IgD-negative memory B cell (primary cell): ENCODE measurements around the gene STT3B. TPM values are rescaled to one million over a fixed set of nuclear protein-coding genes. Genes with fewer than 3 reads are reported as not detected.
A peak's percentile ranks its signal among the peaks of the same experiment; 100 is the strongest.

Source experiments
- H3K27ac Mint-ChIP-seq, 3 donors: one replicate each; pipeline ENCODE4 v1.8.0; 2020 to 2022; ENCODE audit warnings: mild to moderate bottlenecking in 3 of 3, mixed read lengths in 3 of 3, moderate library complexity in 1 of 3
- H3K27me3 Mint-ChIP-seq: one replicate; pipeline ENCODE4 v1.8.0; 2021; ENCODE audit warnings: mixed read lengths
- H3K36me3 Mint-ChIP-seq: one replicate; pipeline ENCODE4 v1.8.0; 2020; ENCODE audit warnings: mild to moderate bottlenecking, mixed read lengths
- H3K4me1 Mint-ChIP-seq, 3 donors: one replicate each; pipeline ENCODE4 v1.8.0; 2020 to 2022; ENCODE audit warnings: mixed read lengths in 3 of 3, mild to moderate bottlenecking in 1 of 3
- H3K4me3 Mint-ChIP-seq, 4 donors: one replicate each; pipeline ENCODE4 v1.8.0; 2020 to 2022; ENCODE audit warnings: mild to moderate bottlenecking in 4 of 4, mixed read lengths in 4 of 4, moderate library complexity in 3 of 4
- H3K9me3 Mint-ChIP-seq, 3 donors: one replicate each; pipeline ENCODE4 v1.8.0; 2020 to 2021; ENCODE audit warnings: mixed read lengths in 3 of 3, mild to moderate bottlenecking in 1 of 3
- polyA plus RNA-seq: library from polyadenylated mRNA; unstranded; fragments of 300-500 nt; fragmentation: Illumina TruSeq; gene quantifications from one replicate; pipeline ENCODE4 v1.2.3, GENCODE V29; 2021

STT3B gene
- polyA plus RNA-seq, 1 donor from 2014 or later: 52.8 TPM

- no peak overlapping the region for H3K4me3 Mint-ChIP-seq
- peaks cover 3% of the 10 kb centered on the region for H3K36me3 Mint-ChIP-seq
- peaks cover 0 to 6% (median 0%) of the 10 kb centered on the region in 3 donors for H3K9me3 Mint-ChIP-seq
- H3K4me1 Mint-ChIP-seq: peaks cover 23 to 60% (median 37%) of the 10 kb centered on the region in 3 donors
- H3K27ac Mint-ChIP-seq: no peak overlapping the region
- H3K27me3 Mint-ChIP-seq: no peaks in the 10 kb centered on the region
Observed at GRCh38 chr3:31552103-31552502, 19.4 kb downstream of the STT3B start.

GRCh38 chr3:31553258-31553657 is 20.5 kb downstream of the STT3B start:
- Mint-ChIP-seq H3K27me3 (no peaks in the 10 kb centered on the region), H3K27ac (no peak overlapping the region), H3K4me1 (peaks cover 20 to 53% (median 44%) of the 10 kb centered on the region in 3 donors), H3K4me3 (no peak overlapping the region), H3K36me3 (peaks cover 3% of the 10 kb centered on the region), H3K9me3 (peaks cover 0 to 9% (median 0%) of the 10 kb centered on the region in 3 donors)

- H3K4me1 Mint-ChIP-seq: peaks cover 30 to 54% (median 52%) of the 10 kb centered on the region in 3 donors
- peaks cover 5 to 10% (median 9%) of the 10 kb centered on the region in 3 donors for H3K9me3 Mint-ChIP-seq
- peaks cover 5% of the 10 kb centered on the region for H3K36me3 Mint-ChIP-seq
- H3K27ac Mint-ChIP-seq: no peak overlapping the region
- no peaks in the 10 kb centered on the region for H3K27me3 Mint-ChIP-seq
- no peak overlapping the region for H3K4me3 Mint-ChIP-seq
Observed at GRCh38 chr3:31555204-31555603, 22.5 kb downstream of the STT3B start.

- H3K36me3 Mint-ChIP-seq: peaks cover 10% of the 10 kb centered on the region
- no peaks in the 10 kb centered on the region for H3K27me3 Mint-ChIP-seq
- peaks cover 38 to 59% (median 52%) of the 10 kb centered on the region in 3 donors for H3K4me1 Mint-ChIP-seq
- peaks cover 5 to 15% (median 13%) of the 10 kb centered on the region in 3 donors for H3K9me3 Mint-ChIP-seq
- H3K4me3 Mint-ChIP-seq: peak overlapping the region in 2 of 4 donors; percentile 29 to 47
- no peak overlapping the region for H3K27ac Mint-ChIP-seq
Observed at GRCh38 chr3:31559872-31560534, 27.3 kb downstream of the STT3B start.

GRCh38 chr3:31561891-31562290 is 29.2 kb downstream of the STT3B start:
- Mint-ChIP-seq H3K4me3 (peak overlapping the region in 2 of 4 donors; percentile 31 to 37), H3K9me3 (peaks cover 5 to 13% (median 10%) of the 10 kb centered on the region in 3 donors), H3K27ac (no peak overlapping the region), H3K4me1 (peaks cover 39 to 65% (median 55%) of the 10 kb centered on the region in 3 donors), H3K27me3 (no peaks in the 10 kb centered on the region), H3K36me3 (peaks cover 8% of the 10 kb centered on the region)

GRCh38 chr3:31562525-31562924 is 29.8 kb downstream of the STT3B start:
- peaks cover 8% of the 10 kb centered on the region for H3K36me3 Mint-ChIP-seq
- H3K4me1 Mint-ChIP-seq: peaks cover 43 to 65% (median 55%) of the 10 kb centered on the region in 3 donors
- peaks cover 5 to 13% (median 6%) of the 10 kb centered on the region in 3 donors for H3K9me3 Mint-ChIP-seq
- no peaks in the 10 kb centered on the region for H3K27me3 Mint-ChIP-seq
- peak overlapping the region in 1 of 4 donors; percentile 31 for H3K4me3 Mint-ChIP-seq
- H3K27ac Mint-ChIP-seq: peak overlapping the region in 1 of 3 donors; percentile 1

- H3K27ac Mint-ChIP-seq: no peak overlapping the region
- peaks cover 6% of the 10 kb centered on the region for H3K36me3 Mint-ChIP-seq
- no peaks in the 10 kb centered on the region for H3K27me3 Mint-ChIP-seq
- no peak overlapping the region for H3K4me3 Mint-ChIP-seq
- peaks cover 0 to 4% (median 3%) of the 10 kb centered on the region in 3 donors for H3K9me3 Mint-ChIP-seq
- peaks cover 43 to 72% (median 61%) of the 10 kb centered on the region in 3 donors for H3K4me1 Mint-ChIP-seq
Observed at GRCh38 chr3:31565288-31565687, 32.6 kb downstream of the STT3B start.

- Mint-ChIP-seq H3K36me3 (peaks cover 4% of the 10 kb centered on the region), H3K4me3 (peak overlapping the region in 1 of 4 donors; percentile 6), H3K27ac (peak overlapping the region in 1 of 3 donors; percentile 29)
Observed at GRCh38 chr3:31567036-31567435, 34.3 kb downstream of the STT3B start.

GRCh38 chr3:31568649-31569048 is 35.9 kb downstream of the STT3B start:
- Mint-ChIP-seq H3K4me3 (no peak overlapping the region), H3K4me1 (peaks cover 37 to 63% (median 55%) of the 10 kb centered on the region in 3 donors)

More at GRCh38 chr3:31567036-31567435, 34.3 kb downstream of the STT3B start:
- H3K9me3 Mint-ChIP-seq: no peaks in the 10 kb centered on the region
- H3K4me1 Mint-ChIP-seq: peaks cover 47 to 76% (median 67%) of the 10 kb centered on the region in 3 donors
- no peaks in the 10 kb centered on the region for H3K27me3 Mint-ChIP-seq

GRCh38 chr3:31571325-31571724 is 38.6 kb downstream of the STT3B start:
- Mint-ChIP-seq H3K9me3 (no peaks in the 10 kb centered on the region), H3K27me3 (no peaks in the 10 kb centered on the region), H3K36me3 (peaks cover 1% of the 10 kb centered on the region), H3K27ac (no peak overlapping the region), H3K4me1 (peaks cover 37 to 58% (median 50%) of the 10 kb centered on the region in 3 donors), H3K4me3 (no peak overlapping the region)

More at GRCh38 chr3:31568649-31569048, 35.9 kb downstream of the STT3B start:
- Mint-ChIP-seq H3K9me3 (no peaks in the 10 kb centered on the region), H3K27me3 (no peaks in the 10 kb centered on the region), H3K27ac (no peak overlapping the region), H3K36me3 (peaks cover 1% of the 10 kb centered on the region)

- no peak overlapping the region for H3K4me3 Mint-ChIP-seq
- H3K36me3 Mint-ChIP-seq: no peaks in the 10 kb centered on the region
- peaks cover 37 to 52% (median 43%) of the 10 kb centered on the region in 3 donors for H3K4me1 Mint-ChIP-seq
- no peaks in the 10 kb centered on the region for H3K27me3 Mint-ChIP-seq
- no peaks in the 10 kb centered on the region for H3K9me3 Mint-ChIP-seq
- H3K27ac Mint-ChIP-seq: no peak overlapping the region
Observed at GRCh38 chr3:31572236-31573004, 39.7 kb downstream of the STT3B start.

- Mint-ChIP-seq H3K27ac (no peak overlapping the region), H3K4me3 (no peak overlapping the region), H3K27me3 (no peaks in the 10 kb centered on the region), H3K4me1 (peaks cover 34 to 55% (median 43%) of the 10 kb centered on the region in 3 donors), H3K9me3 (no peaks in the 10 kb centered on the region), H3K36me3 (no peaks in the 10 kb centered on the region)
Observed at GRCh38 chr3:31573036-31573779, 40.5 kb downstream of the STT3B start.

- no peaks in the 10 kb centered on the region for H3K9me3 Mint-ChIP-seq
- peaks cover 3% of the 10 kb centered on the region for H3K36me3 Mint-ChIP-seq
- no peaks in the 10 kb centered on the region for H3K27me3 Mint-ChIP-seq
- no peak overlapping the region for H3K27ac Mint-ChIP-seq
- peak overlapping the region in 2 of 4 donors; percentile 15 to 40 for H3K4me3 Mint-ChIP-seq
- H3K4me1 Mint-ChIP-seq: peaks cover 27 to 37% (median 33%) of the 10 kb centered on the region in 3 donors
Observed at GRCh38 chr3:31575448-31575847, 42.7 kb downstream of the STT3B start.

GRCh38 chr3:31576521-31576920 is 43.8 kb downstream of the STT3B start:
- Mint-ChIP-seq H3K4me1 (peaks cover 20 to 28% (median 23%) of the 10 kb centered on the region in 3 donors), H3K4me3 (no peak overlapping the region), H3K27ac (no peak overlapping the region), H3K36me3 (peaks cover 4% of the 10 kb centered on the region), H3K27me3 (no peaks in the 10 kb centered on the region), H3K9me3 (no peaks in the 10 kb centered on the region)
